Tongue (tissue), 2 donors: ENCODE measurements around the gene IKZF1. TPM values are rescaled to one million over a fixed set of nuclear protein-coding genes. Genes with fewer than 3 reads are reported as not detected.

Experiments used
- DNase-seq: peaks from one replicate; pipeline ENCODE4 v3.0.0-alpha.2; 2015
- total RNA-seq: library from RNA; depleted of rRNA; stranded (reverse); fragments of >200 nt; gene quantifications from one replicate; pipeline ENCODE4 v1.2.3, GENCODE V29; 2014

The IKZF1 gene
- 6.1 TPM for total RNA-seq

DNA sequence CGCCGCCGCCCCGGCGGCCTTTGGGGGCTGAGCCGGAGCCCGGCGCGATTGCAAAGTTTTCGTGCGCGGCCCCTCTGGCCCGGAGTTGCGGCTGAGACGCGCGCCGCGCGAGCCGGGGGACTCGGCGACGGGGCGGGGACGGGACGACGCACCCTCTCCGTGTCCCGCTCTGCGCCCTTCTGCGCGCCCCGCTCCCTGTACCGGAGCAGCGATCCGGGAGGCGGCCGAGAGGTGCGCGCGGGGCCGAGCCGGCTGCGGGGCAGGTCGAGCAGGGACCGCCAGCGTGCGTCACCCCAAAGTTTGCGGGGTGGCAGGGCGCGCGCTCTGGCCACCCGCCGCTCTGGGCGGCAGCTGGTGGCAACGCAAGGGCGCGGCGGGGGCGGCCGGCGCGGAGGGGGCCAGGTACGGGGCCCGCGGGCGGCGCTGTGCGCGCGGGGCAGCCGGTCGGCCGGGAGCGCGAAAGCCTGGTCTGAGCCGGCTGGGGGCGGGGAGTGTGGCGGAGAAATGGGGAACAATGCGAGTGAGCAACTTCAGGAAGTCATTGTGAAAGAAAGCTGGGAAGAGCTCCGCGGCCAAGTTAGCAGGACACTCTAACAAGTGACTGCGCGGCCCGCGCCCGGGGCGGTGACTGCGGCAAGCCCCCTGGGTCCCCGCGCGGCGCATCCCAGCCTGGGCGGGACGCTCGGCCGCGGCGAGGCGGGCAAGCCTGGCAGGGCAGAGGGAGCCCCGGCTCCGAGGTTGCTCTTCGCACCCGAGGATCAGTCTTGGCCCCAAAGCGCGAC is at the start of gene IKZF1:
TSS of gene IKZF1 (plus strand) at position 588 of the 782 bp plus-strand sequence. CDS start 14,346 bp downstream, outside the sequence.
- peak; percentile 39 for DNase-seq

DNA sequence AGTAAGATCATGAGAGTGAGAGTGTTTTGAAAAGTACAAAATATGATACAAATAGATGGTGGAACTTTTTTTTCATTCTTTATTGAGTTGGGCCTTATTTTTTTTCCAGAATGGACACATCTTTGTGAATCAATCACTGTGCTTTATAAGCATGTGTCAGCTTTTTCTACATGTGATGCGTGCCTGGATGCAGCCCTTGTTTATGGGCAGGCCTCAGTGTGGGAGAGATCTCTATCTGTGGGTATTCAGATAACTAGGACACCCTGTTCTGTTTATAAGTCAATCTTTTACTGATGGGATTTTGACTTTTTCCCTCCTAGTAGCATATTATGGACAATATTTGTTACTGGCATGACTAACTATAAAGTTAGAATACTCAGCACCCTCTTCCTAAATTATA is 42.9 kb upstream of the IKZF1 start:
- no peak for DNase-seq

DNA sequence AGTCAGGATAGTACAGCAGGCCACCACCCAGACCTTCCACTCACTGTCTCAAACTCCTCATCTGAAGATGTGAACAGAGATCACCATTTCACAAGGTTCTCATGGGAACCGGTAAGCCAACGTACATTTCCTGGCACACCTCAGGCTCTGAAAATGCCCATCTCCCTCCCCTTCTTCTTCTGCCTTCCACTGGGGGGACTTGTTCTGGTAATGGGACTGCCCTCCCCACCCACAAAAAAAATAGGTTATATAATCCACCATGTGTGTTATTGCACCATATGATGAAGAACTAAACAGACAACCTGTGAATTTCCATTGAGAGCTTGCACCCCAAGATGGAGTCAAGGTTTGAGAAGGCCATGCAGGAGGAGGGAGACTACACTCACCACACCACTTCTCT is 42.1 kb upstream of the IKZF1 start:
- no peak for DNase-seq

DNA sequence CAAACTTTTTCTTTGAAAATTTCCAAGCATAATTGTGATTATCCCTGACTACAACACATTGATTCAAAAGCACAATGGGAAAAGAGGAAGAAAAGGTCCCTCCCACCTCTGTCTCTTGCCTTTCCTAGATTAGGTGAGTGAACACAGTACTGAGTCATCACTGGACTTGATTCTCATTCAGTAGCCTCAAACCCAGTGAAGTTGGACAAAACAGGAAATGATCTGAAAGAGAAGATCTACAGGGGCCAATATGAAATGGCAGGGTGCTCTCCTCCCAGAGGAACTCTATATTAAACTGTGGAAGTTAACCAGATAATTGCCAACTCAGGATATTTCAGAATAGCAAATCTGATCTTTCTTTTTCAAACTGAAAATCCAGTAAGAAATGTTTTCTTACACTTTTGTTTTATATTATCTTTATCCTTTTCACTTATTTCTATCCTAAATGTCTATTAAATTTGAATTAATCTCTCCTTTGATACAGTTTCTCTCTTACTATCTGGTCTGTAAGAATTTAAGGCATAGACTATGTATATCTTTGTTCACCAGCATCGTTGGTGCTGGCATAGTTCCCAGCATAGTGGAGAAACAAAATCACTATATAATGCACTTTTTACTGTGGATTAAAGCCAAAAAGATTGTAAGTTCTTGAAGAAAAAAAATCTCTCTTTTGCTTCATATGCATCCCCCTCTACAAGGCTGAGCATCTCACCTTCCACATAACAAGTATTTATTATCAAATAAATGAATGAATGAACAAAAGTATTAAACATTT is 41.4 kb upstream of the IKZF1 start:
- no peak for DNase-seq

DNA sequence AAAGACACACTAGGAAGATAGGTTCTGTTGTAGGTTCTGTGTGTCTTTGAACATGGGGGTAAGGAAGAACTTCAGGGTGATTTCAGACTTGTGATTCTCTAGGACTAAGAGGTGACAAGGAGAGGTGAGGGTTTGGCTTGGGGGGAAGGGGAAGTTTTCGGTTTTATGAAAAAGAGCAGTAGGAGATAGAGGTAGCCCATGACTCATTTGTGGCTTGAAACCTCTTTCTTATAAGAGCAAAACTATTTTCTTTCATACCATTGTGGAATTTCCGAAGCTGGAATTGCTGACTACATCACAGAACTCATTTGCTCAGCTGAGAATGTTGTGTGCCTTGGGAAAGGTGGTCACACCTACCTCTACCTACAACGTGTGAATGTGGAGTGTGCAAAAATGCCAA is 39.6 kb upstream of the IKZF1 start:
- DNase-seq = no peak

DNA sequence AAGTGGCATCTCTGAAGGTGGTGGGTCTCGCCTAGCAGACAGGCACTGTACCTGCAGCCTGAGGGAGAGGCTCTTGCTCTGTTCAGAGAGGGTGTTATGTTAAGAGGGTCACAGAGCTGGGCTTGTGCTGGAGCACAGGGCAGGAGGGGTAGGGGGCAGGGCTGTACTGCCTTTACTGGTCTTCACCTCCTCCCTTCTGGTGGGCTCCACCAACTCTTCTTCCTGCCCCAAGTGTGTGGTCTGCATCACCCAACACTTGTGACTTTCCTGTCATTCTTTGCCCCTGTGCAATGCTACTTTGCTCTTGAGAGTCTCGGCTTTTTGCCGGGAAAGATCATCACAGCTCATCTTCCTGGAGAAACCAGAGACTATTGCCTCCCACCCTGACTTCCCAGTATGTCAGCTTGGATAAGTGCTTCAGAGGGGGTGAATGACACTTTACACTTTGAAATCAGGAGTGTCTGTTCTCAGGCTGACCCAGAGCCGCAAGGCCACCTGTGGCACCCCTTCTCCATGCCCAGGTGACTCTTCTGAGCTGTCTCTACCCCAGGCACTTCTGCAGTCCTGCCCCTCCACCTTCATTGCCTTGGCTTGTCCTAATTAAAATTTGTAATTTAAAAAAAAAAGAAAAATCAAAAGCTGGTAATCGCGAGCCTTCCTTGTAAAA is 38.4 kb upstream of the IKZF1 start:
- DNase-seq = no peak

DNA sequence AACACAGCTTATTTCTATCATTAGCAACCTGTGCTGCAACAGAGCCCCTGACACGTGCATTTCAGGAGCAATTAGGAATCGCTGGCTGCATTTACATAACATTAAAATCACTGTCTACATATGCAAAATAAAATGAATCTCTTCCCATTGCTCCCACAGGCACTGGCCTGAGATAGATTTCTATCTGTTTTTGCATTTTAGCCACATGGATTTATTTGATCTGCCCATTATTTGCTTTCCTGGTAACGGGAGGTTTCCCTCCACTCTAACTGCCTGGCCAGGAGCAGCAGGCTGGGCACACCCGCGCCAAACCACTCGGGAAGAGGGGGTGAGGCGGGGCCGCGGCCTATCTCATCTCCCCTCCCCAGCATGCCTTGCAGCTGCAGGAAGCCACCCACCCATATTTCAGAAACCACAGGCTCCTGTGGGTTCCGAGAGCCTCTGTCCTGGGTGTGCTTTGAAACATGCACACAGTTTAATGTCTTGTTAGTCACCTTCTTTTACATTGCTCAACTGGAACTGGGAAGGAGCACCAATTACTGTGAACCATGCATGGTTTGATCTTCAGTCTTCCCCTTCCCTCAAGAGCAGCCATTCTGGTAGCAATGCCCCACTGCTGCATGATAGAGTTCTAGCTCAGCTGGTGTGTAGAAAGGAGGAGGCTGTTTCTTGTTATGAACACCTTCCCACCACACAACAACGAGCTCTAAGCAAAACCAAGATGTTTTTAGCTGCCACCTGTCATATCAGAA is 37.7 kb upstream of the IKZF1 start:
- DNase-seq = no peak

DNA sequence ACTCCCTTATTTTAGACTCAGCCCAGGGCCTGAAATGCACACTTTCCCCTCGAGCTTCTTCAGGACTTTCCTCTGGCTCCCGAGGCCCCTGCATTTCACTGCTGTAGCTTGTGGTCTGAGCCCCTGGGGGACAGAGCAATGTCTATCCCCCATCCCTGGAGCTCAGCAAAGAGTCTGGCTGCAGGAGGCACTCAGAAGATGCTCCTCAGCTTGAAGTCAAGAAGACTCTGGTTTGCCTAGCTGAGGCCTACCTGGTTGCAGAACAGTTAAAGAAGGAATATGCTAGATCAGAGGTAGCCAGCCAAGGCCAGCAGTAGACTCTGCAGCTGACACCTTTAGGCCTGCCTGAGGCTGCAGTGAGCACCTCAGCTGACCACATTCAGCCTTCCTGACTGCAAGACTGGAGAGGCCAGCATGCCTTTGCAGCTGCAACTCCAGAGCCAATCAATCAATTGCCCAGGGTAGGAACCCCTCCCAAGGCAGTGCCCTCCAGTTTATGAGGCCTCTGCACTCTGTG is 36.9 kb upstream of the IKZF1 start:
- no peak for DNase-seq

DNA sequence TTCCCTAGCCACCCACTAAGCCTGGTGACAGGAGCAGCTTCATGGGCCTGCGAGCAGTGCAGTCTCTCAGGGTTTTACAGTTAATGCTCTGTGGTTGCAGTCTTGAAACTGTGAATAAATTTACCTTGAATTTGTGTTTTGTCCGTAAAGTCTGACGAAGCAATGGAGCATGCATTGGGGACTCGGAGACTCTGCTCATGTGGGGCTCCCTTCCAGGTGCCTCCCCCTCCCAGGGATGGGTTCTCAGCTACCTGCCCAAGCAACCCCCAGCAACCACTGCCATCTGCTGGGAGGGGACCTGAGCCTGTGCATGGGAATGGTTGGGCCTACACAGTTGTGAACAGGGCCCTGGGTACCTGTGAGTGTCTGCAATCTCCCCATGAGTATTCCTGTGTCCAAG is 36.3 kb upstream of the IKZF1 start:
- no peak for DNase-seq

DNA sequence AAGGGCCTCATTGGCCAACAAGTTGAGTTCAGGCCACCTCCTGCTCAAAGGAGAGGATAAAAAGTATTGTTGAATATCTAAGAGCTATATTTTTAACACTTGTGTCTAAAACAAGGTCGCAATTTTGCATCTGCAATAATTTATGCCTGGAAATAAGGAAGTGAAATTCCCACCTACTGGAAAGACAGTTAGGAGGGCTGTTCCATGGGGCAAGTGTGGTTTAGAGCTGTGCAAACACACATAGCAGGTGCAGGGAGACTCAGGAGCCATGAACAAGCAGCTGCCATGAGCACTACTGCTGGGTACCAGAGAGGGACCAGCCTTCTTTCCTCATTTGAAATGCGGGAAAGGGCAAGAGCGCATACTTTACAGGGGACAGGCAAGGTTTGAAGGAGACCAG is 35.5 kb upstream of the IKZF1 start:
- DNase-seq = no peak

DNA sequence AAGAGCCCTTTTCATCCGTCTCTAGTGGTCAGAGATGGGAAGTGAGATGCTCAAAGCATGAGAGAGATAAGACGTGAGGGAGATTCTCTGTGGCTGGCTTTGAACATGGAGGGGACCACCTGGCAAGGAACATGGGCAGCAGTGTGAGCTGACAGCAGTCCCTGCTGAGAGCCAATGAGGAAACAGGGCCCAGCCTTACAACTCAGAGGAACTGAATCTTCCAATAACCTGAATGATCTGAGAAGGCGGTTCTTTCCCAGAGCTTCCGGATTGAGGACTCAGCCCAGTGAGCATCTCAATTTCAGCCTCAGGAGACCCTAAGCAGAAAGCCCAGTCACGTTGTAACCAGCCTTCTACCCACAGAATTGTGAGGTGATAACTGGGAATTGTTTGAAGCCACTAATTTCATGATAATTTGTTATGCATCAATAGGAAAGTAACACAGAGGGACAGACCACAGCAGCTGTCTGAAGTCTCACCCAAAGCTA is 33.9 kb upstream of the IKZF1 start:
- DNase-seq = no peak

DNA sequence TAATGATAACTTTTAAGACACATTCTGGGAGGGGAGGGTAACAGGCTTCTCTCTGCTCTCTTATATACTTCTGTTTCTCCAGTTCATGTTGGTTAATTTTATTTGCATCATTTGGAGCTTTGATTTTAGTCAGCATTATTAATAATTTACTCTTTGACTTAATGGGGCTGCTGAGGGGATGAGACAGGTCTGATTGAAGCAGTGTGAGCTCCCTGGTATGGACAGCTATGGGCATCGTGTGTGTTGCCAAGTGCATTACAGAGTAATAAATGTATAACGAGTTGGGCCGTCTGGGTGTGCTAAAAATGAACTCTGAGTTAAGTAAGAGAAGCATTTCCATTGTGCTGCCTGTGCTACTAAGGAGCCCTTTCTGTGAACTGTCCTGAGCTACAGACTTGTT is 31.7 kb upstream of the IKZF1 start:
- no peak for DNase-seq

DNA sequence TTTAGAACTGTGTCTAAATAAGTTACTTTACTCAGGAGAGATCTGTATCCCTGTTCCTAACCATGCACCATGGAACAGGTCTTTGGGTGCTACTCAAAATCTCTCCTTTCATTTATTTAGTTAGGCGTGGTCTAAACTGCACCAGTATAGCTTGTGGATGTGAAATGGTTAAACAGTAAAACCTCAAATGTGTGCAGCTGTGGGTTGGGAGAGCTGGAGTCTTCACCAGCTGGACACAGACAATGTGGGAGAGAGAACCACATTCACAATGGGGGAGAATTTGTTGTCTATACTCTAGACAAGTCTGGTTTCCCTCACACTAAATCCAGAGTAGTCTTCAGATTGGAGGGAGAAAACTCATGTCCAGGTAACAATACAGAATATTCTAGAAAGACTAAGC is 31.2 kb upstream of the IKZF1 start:
- no peak for DNase-seq

DNA sequence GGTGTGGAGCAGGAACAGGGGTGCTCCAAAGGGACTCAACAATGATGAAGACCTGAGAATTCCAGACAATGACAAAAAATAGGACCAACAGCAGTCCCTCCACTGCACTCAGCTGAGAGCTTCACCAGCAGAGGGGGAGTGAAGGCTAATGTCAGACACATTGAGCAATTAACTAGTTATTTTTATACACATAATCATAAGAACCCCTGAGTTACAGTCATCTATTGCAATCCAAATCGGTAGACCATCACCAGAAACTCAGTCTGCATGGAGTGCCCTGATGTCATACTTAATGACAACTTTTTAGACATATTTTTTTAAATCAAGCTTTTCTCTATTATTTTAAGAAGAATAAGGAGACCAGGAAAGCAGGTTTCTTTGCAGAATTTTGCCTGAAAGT is 30.6 kb upstream of the IKZF1 start:
- no peak for DNase-seq

DNA sequence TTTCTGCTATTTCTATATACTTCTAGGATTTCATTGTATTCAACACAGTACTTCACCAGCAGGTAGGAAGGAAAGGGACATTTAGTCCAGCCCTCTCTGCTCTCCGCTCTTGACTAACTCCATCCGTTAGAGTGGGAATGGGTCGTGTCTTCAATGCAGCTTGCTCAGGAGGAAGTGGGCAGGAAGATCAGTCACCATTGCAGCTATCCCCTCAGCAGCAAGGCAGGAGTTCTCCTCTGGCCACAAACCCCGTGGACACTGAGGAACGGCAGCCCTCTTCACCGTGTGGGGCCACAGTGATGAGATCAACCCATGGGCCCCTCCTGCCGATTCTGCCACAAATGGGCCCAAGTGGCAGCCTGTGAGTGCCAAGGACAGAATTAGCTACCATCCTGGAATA is 30.2 kb upstream of the IKZF1 start:
- DNase-seq = no peak

DNA sequence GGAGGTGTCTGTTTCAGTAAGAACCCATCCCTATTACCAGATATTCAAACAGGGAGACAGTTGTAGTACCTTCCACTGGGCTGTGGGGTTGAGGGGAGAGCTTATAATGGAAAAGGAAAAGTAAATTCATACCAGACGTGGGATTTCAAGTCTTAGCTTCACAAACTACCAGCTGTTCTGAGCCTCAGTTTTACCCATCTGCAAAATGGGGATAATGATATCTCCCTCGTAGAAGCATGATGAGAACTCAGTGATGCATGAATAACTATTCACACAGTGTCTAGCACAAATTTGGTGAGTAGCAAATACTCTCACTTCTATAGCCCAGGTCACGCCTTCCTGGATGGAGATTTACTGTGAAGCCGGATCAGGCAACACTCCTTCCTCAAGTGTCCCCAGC is 29.1 kb upstream of the IKZF1 start:
- no peak for DNase-seq

DNA sequence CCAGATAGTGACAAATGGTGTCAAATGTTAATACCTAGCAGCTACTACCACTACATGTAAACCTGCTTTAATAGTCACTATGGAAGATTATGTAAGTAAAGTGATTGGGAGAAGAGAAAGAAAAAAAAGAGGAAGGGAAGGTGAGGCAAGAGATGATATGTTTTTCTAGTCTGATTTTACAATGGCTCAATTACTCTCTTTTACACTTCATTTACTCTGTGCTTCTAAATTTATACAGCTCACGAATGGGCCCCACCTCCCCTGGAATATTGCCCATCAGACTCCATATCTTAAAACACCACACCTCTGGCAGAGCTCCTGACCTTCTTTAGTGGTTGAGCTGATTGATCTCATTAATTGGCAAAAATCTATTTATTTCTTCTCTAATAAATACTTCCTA is 28.0 kb upstream of the IKZF1 start:
- no peak for DNase-seq

DNA sequence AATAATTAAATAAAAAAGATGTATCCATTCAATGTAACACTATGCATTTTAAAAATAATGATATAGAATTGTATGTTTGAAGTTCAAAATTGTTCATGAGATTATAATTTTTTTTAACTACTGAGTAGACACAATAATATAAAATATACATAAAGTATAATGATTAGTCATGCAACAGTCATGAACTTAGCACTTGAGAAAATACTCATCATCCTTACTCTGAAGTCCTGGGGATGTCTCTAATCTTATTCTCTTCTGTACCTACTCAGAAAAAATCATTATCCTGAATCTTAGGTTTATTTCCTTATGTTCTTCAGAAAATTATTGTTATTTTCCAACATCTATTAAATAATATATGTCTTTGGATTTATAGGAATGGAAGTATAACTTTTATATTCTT is 26.4 kb upstream of the IKZF1 start:
- no peak for DNase-seq

DNA sequence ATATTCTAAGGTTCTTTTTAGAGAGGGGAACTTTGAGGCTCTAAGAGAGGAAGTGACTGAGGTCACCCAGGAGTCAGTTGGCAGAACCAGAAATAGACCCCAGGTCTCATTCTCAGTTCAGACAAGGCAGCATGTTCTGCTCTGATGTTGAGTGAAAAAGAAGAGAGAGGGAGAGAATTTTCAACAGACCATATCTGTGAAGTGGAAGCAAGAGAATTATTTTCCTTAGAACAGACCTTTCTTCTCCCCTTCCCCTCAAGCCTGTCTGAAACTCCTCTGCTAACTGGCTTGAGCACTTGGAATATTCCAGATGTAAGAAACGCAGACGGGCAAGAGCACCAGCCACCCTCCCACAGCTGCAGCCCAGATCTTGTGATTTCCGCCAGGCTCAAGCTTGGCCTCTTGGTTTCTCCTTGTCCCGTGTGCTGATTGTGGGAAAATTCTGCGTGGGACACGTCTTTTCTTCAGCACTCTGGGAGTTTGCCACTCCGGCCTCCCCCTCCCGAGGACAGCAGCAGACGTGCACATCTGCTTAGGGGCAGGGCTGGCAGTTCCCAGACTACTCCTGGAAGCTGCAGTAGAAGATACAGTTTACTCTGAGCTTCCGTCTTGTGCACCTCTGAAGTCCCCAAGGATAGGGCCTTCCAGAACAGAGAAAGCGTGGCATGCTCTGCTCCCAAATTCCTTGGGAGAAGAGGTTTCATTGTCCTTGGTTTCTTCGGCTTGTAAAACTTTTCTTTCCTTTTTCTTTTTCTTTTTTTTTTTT is 22.7 kb upstream of the IKZF1 start:
- no peak for DNase-seq

DNA sequence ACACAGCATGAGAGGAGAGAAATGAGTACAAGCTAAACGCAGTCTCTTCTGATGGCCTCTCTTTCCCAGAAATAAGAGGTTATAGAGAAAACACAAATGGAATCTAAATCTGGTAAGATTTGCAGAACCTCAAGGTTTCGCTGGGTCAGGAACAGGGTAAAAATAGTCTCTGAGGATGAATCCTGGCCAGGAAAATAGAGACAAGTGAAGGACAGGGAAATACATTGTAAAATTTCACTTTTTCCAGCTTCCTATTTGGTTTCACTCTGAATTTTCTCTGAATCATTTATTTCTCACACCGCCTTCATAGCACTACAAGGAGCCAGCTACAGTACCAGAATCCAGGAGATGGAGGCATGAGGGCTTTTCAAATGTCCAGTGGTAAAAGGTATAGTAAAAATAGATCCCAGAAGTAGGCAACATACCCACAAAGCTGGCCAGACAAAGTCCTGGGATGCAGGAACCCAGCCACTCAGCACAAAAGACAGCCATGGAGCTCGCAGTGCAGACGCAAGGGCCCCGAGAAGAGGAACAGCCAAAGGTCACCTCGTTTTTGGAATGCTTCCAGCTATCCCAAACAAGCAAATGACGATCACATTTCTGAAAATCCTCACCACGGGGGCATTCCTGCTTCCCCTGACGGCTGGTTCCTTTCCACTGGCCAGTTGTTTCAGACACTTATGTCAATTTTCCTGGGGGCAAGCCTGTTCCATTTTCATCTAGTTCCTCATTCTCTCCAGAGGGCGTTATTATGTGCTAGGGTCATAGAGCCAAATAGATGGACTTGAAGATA is 21.5 kb upstream of the IKZF1 start:
- no peak for DNase-seq

DNA sequence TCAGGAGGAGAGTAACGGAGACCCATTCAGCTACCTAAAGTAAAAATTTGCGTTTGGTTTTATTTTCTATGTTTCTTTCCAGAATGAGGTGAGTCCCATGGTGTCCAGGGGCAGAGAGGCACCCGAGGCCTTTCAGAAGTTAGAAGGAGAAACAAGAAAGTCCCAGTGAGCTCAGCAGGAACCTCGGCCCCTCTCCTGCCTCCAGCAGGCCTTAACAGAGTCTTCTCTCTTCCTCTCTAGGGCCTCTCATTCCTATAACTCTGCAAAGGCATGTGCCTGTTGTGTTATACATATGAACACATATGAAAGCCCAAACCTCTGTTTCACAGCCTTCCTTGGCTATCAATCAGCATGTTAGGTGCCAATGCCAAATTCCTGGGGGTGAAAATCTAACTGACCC is 20.8 kb upstream of the IKZF1 start:
- no peak for DNase-seq
